K562 (cell line): ENCODE results near the gene PIK3R2. TPM values are rescaled to one million over a fixed set of nuclear protein-coding genes. Genes with fewer than 3 reads are reported as not detected.

Source experiments
- ATAC-seq: fragments of 200-7000 bp; cut with Tn5 transposase; 3 replicates; pipeline ENCODE4 v1.9.1; 2020; ENCODE audit warnings: moderate library complexity
- BruUV-seq: library from RNA; stranded (reverse); fragments of 400-500 nt; replicated peaks from 2 replicates; lab custom pipeline; 2021; lab: Mats Ljungman, UMichigan
- CTCF ChIA-PET: fragments of 300-600 bp; formaldehyde crosslinking; extraction: SDS; loops from one replicate; lab custom pipeline; 2021; ENCODE audit warnings: low intra/inter-chr PET ratio; lab: Yijun Ruan, JAX
- POLR2A ChIA-PET: fragments of 300-600, 350-650 bp; sonication (Branson Sonifier 250); formaldehyde crosslinking; extraction: SDS; loops from one replicate; lab custom pipeline; 2021; ENCODE audit warnings: antibody characterized with exemption, inconsistent platforms; lab: Yijun Ruan, JAX
- DNase-seq, 4 experiments: peaks; one replicate each; pipeline versions ENCODE4 v3.0.0 to v3.0.0-alpha.2; 2011 to 2018; ENCODE audit warnings: low spot score in 3 of 4, mixed read lengths in 3 of 4; ENCODE audit errors: extremely low read depth in 1 of 4
- FAIRE-seq: peaks from 2 replicates; lab custom pipeline; 2011; peaks lifted over from hg19 to GRCh38; lab: Jason Lieb, UNC
- H2AFZ ChIP-seq: 2 replicates; pipeline ENCODE4 v1.6.0; 2011; ENCODE audit warnings: low read depth, low read length, control low read depth, inconsistent platforms
- H3K27ac ChIP-seq: fragments of 200-600 bp; 3 replicates; pipeline ENCODE4 v1.8.0; 2011; ENCODE audit warnings: low read depth, mild to moderate bottlenecking, control low read depth, inconsistent platforms, low read length, moderate library complexity, mixed read lengths; ENCODE audit errors: extremely low read depth
- H3K27me3 ChIP-seq, 2 experiments: fragments of 300-600 bp in 1 of 2; 2 replicates in 1 of 2; 3 replicates in 1 of 2; pipeline versions ENCODE4 v1.6.0 to v1.8.0; 2011; ENCODE audit warnings: inconsistent platforms in 2 of 2, low read length in 2 of 2, mild to moderate bottlenecking in 1 of 2, mixed read lengths in 1 of 2, moderate library complexity in 1 of 2; ENCODE audit not compliant: control insufficient read depth in 2 of 2, insufficient read depth in 2 of 2
- H3K36me3 ChIP-seq: fragments of 300-600 bp; 3 replicates; pipeline ENCODE4 v1.8.0; 2011; ENCODE audit warnings: mild to moderate bottlenecking, low read length, inconsistent platforms; ENCODE audit not compliant: control insufficient read depth, insufficient read depth
- H3K4me1 ChIP-seq, 2 experiments: fragments of 200-600 bp in 1 of 2; replicated peaks in 1 of 2; 2 replicates in 1 of 2; 3 replicates in 1 of 2; pipeline versions ENCODE4 v1.5.1 to v1.8.0; 2011; ENCODE audit warnings: inconsistent platforms in 2 of 2, low read length in 2 of 2, mild to moderate bottlenecking in 1 of 2, mixed read lengths in 1 of 2, moderate library complexity in 1 of 2; ENCODE audit not compliant: control insufficient read depth in 2 of 2, insufficient read depth in 2 of 2
- H3K4me2 ChIP-seq: 2 replicates; pipeline ENCODE4 v1.6.1; 2011; ENCODE audit warnings: low read length, control low read depth, inconsistent platforms, mixed read lengths; ENCODE audit not compliant: insufficient read depth
- H3K4me3 ChIP-seq: fragments of 200-600 bp; sonication (generic), shearing (Covaris generic); 2 replicates; pipeline ENCODE4 v1.5.1; 2016; ENCODE audit warnings: control low read depth, inconsistent platforms
- H3K79me2 ChIP-seq: fragments of 200-600 bp; 3 replicates; pipeline ENCODE4 v1.8.0; 2011; ENCODE audit warnings: low read length, inconsistent platforms; ENCODE audit not compliant: control insufficient read depth, insufficient read depth
- H3K9ac ChIP-seq, 2 experiments: 2 replicates each; pipeline versions ENCODE4 v1.6.0 to v1.6.1; 2011; ENCODE audit warnings: low read depth in 2 of 2, low read length in 2 of 2, control low read depth in 1 of 2, inconsistent platforms in 1 of 2, mild to moderate bottlenecking in 1 of 2, mixed read lengths in 1 of 2; ENCODE audit not compliant: insufficient read depth in 1 of 2
- H3K9me1 ChIP-seq: one replicate; pipeline ENCODE4 v1.6.0; 2011; ENCODE audit warnings: inconsistent platforms, mild to moderate bottlenecking, low read length, moderate library complexity; ENCODE audit not compliant: control insufficient read depth, insufficient read depth
- H3K9me3 ChIP-seq: replicated peaks from 2 replicates; pipeline ENCODE4 v1.5.1; 2011; ENCODE audit warnings: low read depth, low read length, inconsistent platforms; ENCODE audit not compliant: control insufficient read depth, insufficient read depth
- H4K20me1 ChIP-seq: replicated peaks from 2 replicates; pipeline ENCODE4 v1.6.1; 2011; ENCODE audit warnings: low read length, inconsistent platforms, mixed read lengths; ENCODE audit not compliant: control insufficient read depth, insufficient read depth
- ADNP ChIP-seq: fragments of 200-800 bp; sonication (Bioruptor generic); IDR thresholded peaks from 2 replicates; pipeline ENCODE4 v1.6.1; 2016; ENCODE audit warnings: missing genetic modification characterization, missing compliant biosample characterization
- BCOR ChIP-seq: fragments of 450-650 bp; IDR thresholded peaks from 2 replicates; pipeline ENCODE4 v1.6.1; 2016
- CBX1 ChIP-seq: sonication (generic); IDR thresholded peaks from 2 replicates; pipeline ENCODE4 v1.6.1; 2016; ENCODE audit warnings: antibody characterized with exemption, low read depth, mild to moderate bottlenecking
- CHD4 ChIP-seq: fragments of 200-600 bp; sonication (generic); IDR thresholded peaks from 3 replicates; pipeline ENCODE4 v1.6.1; 2012; ENCODE audit warnings: low read depth, mild to moderate bottlenecking, mixed read lengths, low read length, inconsistent platforms; ENCODE audit not compliant: insufficient read depth, insufficient replicate concordance, poor library complexity, severe bottlenecking
- HDAC2 ChIP-seq: fragments of 450-650 bp; IDR thresholded peaks from 2 replicates; pipeline ENCODE4 v1.6.1; 2016; ENCODE audit warnings: mild to moderate bottlenecking
- KDM1A ChIP-seq, 2 experiments: fragments of 450-650 bp; IDR thresholded peaks; 2 replicates each; pipeline ENCODE4 v1.6.1; 2016; ENCODE audit warnings: mild to moderate bottlenecking in 2 of 2
- NFATC3 ChIP-seq: fragments of 450-650 bp; IDR thresholded peaks from 2 replicates; pipeline ENCODE4 v1.6.1; 2017; ENCODE audit warnings: mild to moderate bottlenecking
- RBM25 ChIP-seq: fragments of 200-400 bp; formaldehyde crosslinking; IDR thresholded peaks from 2 replicates; pipeline ENCODE4 v1.6.1; 2018; ENCODE audit warnings: low read length, low read depth, moderate library complexity; ENCODE audit not compliant: severe bottlenecking
- RCOR1 ChIP-seq, 2 experiments: IDR thresholded peaks; 2 replicates each; pipeline ENCODE4 v1.6.1; 2012; ENCODE audit warnings: low read depth in 2 of 2, low read length in 2 of 2, borderline replicate concordance in 1 of 2, improper control_type of control experiment in 1 of 2
- SAFB2 ChIP-seq: fragments of 200-400 bp; formaldehyde crosslinking; IDR thresholded peaks from 2 replicates; pipeline ENCODE4 v1.6.1; 2018; ENCODE audit warnings: borderline replicate concordance, low read length, low read depth, moderate library complexity; ENCODE audit not compliant: severe bottlenecking
- ZNF431 ChIP-seq: sonication (generic); formaldehyde crosslinking; IDR thresholded peaks from 2 replicates; pipeline ENCODE4 v1.8.0; 2022; ENCODE audit warnings: mild to moderate bottlenecking, missing genetic modification reagents
- WGBS: fragments of 100-300 bp; shearing (Covaris generic); methylation state at CpG from one replicate; pipeline ENCODE4 v1.1.6; 2016; ENCODE audit warnings: low coverage, mixed read lengths; ENCODE audit not compliant: insufficient coverage; ENCODE audit errors: missing lambda C conversion rate; 5-methylcytosine and 5-hydroxymethylcytosine counted together
- in situ Hi-C: fragments of 300-500 bp; cut with MboI; formaldehyde crosslinking; loops from 4 replicates; pipeline ENCODE4 v1.15.0; 2018; ENCODE audit warnings: inconsistent platforms, mixed read lengths
- intact Hi-C: fragments of 100-400 bp; cut with micrococcal nuclease; formaldehyde crosslinking; loops from 2 replicates; pipeline ENCODE4 v1.14.2; 2022
- polyA plus RNA-seq, 8 experiments: library from polyadenylated mRNA; depleted of rRNA in 4 of 8; stranded (reverse) in 5 of 8; unstranded in 3 of 8; fragments of >200 nt; fragmentation: Nextera tagmentation in 2 of 8; fragmentation: Illumina TruSeq in 1 of 8; extraction: Ambion mirVana in 2 of 8; extraction: Trizol in 1 of 8; gene quantifications; 2 replicates each; pipeline versions ENCODE4 v1.2.1 to v1.2.3, GENCODE V29; 2011 to 2014; ENCODE audit warnings: inconsistent platforms in 1 of 8, missing spikeins in 1 of 8
- total RNA-seq, 7 experiments: library from RNA; depleted of rRNA in 6 of 7; stranded (reverse); fragments of >200 nt in 6 of 7; fragmentation: Illumina TruSeq in 2 of 7; extraction: Trizol in 2 of 7; gene quantifications; 2 replicates each; pipeline versions ENCODE4 v1.2.1 to v1.2.3, GENCODE V29; 2011 to 2021; ENCODE audit warnings: low replicate concordance in 1 of 7

The PIK3R2 gene
- total and polyA plus RNA-seq, 9 of the 15 experiments (the other 6 are each of a cell fraction or from before 2014, with no cell fraction given), result 0.39 to 37.9 (median 5.3) TPM

GRCh38 chr19:18141031-18141430, 11.9 kb upstream of the PIK3R2 start:
- 83% methylated on average over 5 of the region's 6 CpGs for WGBS
- in situ Hi-C loops (no loop called here), intact Hi-C loops (no loop called here)
- no peaks in the 10 kb centered on the region for H3K27me3 ChIP-seq
- ATAC-seq (no peak), FAIRE-seq (no peak), DNase-seq (no peak)
- no peaks in the 10 kb centered on the region for H4K20me1 ChIP-seq
- H3K9ac ChIP-seq, result no peak overlapping the region
- no peak overlapping the region for H3K27ac ChIP-seq
- ChIA-PET POLR2A (interaction anchor here (0.9 to 2.8 kb wide), 2 partner anchors 11 to 19 kb away, joined by 6 to 9 read pairs; no protein-coding TSS in a partner anchor), CTCF (no interaction called here)
- TF ChIP-seq CBX1 (0 out of 2 replicates have a peak, but pooled peaks have one; percentile 37), NFATC3 (no peak), SAFB2 (no peak), RBM25 (peak; percentile 86), BCOR (peak; percentile 77; the same call in 1 of the 2 replicates), RCOR1 (IDR thresholded peaks at IDR 0.05; ENCODE audit: borderline replicate concordance in 1 of 2, low read depth in 2 of 2, low read length in 2 of 2) (peak; percentile 19 to 28; a peak in 1 of 4 replicates), ZNF431 (CRISPR knock-in tag) (no peak), CHD4 (peak; percentile 69), HDAC2 (0 out of 2 replicates have a peak, but pooled peaks have one; percentile 54), KDM1A (IDR thresholded peaks at IDR 0.05) (0 out of 4 replicates have a peak, but pooled peaks of 1 of the 2 experiments have one; percentile 38), ADNP (tag) (peak; percentile 75)
- no peaks in the 10 kb centered on the region for H3K9me1 ChIP-seq
- H3K79me2 ChIP-seq, result no peaks in the 10 kb centered on the region
- H3K4me3 ChIP-seq, result no peak overlapping the region
- no peak overlapping the region for H2AFZ ChIP-seq
- no TSS peak for BruUV-seq
- H3K4me1 ChIP-seq, result peaks cover 0 to 8% of the 10 kb centered on the region in 2 experiments; a peak in 2 of 5 replicates
- H3K9me3 ChIP-seq, result no peaks in the 10 kb centered on the region
- H3K4me2 ChIP-seq, result no peak overlapping the region
- peaks cover 51% of the 10 kb centered on the region; the same call in 2 of the 3 replicates for H3K36me3 ChIP-seq
